ENCODE data around the gene RHBDF2.

- TF ChIP-seq, protein P1, sequence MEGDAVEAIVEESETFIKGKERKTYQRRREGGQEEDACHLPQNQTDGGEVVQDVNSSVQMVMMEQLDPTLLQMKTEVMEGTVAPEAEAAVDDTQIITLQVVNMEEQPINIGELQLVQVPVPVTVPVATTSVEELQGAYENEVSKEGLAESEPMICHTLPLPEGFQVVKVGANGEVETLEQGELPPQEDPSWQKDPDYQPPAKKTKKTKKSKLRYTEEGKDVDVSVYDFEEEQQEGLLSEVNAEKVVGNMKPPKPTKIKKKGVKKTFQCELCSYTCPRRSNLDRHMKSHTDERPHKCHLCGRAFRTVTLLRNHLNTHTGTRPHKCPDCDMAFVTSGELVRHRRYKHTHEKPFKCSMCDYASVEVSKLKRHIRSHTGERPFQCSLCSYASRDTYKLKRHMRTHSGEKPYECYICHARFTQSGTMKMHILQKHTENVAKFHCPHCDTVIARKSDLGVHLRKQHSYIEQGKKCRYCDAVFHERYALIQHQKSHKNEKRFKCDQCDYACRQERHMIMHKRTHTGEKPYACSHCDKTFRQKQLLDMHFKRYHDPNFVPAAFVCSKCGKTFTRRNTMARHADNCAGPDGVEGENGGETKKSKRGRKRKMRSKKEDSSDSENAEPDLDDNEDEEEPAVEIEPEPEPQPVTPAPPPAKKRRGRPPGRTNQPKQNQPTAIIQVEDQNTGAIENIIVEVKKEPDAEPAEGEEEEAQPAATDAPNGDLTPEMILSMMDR (IDR thresholded peaks at IDR 0.05) = no peak
- no peak for TF ChIP-seq POLR2A (IDR thresholded peaks at IDR 0.05)
Observed at GRCh38 chr17:76467366-76467765, 33.9 kb downstream of the RHBDF2 start, which contains the start of gene AANAT.
